Fibroblast of mammary gland (primary cell): ENCODE measurements around the gene TPBGL.
A peak's percentile ranks its signal among the peaks of the same experiment; 100 is the strongest.

Experiments used
- DNase-seq: peaks from one replicate; pipeline ENCODE4 v3.0.0-alpha.2; 2010; ENCODE audit warnings: low read depth
- H3K4me3 ChIP-seq: 2 replicates; pipeline ENCODE4 v1.5.1; 2011; ENCODE audit warnings: low read depth, mild to moderate bottlenecking, low read length, moderate library complexity; ENCODE audit not compliant: control insufficient read depth
- CTCF ChIP-seq: conservative IDR thresholded peaks from 2 replicates; pipeline ENCODE4 v1.5.1; 2011; ENCODE audit warnings: low read depth, low read length, inconsistent platforms; ENCODE audit not compliant: control insufficient read depth, insufficient read depth

The TPBGL gene

GRCh38 chr11:75280227-75280701, 39.7 kb downstream of the TPBGL start:
- H3K4me3 ChIP-seq: no peak overlapping the region
- peak; percentile 67 for DNase-seq
- peak; percentile 95 for TF ChIP-seq CTCF

- DNase-seq: no peak
- TF ChIP-seq CTCF: no peak
- no peak overlapping the region for H3K4me3 ChIP-seq
These were observed 40.3 kb downstream of the TPBGL start for GRCh38 chr11:75280770-75281468.

- no peak for DNase-seq
- H3K4me3 ChIP-seq: no peak overlapping the region
- no peak for TF ChIP-seq CTCF
These were observed 41.0 kb downstream of the TPBGL start for GRCh38 chr11:75281469-75282095.

GRCh38 chr11:75283391-75283931, 42.9 kb downstream of the TPBGL start:
- TF ChIP-seq CTCF: no peak
- DNase-seq: no peak
- H3K4me3 ChIP-seq: no peak overlapping the region

GRCh38 chr11:75285776-75286360, 45.3 kb downstream of the TPBGL start:
- TF ChIP-seq CTCF: no peak
- DNase-seq: no peak
- no peak overlapping the region for H3K4me3 ChIP-seq

- peak; percentile 51 for DNase-seq
- no peak overlapping the region for H3K4me3 ChIP-seq
- no peak for TF ChIP-seq CTCF
These were observed 46.4 kb downstream of the TPBGL start for GRCh38 chr11:75286826-75287465.
